ENCODE data around the gene CXXC5.

CXXC5 gene

DNA sequence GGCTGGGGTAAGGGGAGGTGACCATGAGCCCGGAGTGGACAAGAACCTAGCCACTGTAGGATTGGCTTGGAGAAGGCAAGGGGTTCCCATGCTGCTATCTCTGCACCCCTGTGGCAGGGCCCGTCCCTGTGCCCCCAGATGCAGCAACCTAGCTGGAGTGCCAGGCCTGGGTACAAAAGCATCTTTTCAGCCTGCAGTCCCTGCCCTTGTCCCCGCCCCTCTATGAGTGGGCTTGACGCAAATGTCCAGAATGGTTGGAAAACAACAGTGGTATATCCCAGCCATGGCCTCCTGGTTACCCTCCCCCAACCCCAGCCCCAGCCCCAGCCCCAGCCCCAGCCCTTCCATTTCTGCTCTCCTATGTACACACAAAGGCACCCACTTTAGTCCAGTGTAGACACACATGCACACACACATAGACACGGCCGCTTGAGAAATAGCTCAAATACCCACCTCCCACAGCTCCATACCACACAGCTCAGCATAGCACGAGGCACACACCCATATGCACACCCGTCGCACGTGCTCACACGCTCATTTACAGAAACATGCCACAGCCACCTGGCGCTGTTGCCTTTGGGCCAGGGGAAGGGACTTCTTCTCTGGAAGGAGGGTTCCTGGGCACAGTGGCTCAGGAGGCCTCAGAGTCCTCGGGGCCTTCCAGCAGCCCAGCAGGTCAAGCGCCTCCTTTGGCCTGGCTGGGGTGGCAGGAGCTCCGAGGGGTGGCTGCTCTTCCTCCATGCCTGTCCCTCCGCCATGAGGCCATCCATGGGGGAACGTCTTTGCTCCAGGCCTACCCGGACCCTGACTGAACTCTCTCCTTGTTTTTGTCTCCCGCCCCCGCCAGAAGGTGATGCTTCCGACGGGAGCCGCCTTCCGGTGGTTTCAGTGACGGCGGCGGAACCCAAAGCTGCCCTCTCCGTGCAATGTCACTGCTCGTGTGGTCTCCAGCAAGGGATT is 34.1 kb downstream of the CXXC5 start:
- DNase-seq (ENCODE audit: low read depth) = no peak
- TF ChIP-seq, protein P1, sequence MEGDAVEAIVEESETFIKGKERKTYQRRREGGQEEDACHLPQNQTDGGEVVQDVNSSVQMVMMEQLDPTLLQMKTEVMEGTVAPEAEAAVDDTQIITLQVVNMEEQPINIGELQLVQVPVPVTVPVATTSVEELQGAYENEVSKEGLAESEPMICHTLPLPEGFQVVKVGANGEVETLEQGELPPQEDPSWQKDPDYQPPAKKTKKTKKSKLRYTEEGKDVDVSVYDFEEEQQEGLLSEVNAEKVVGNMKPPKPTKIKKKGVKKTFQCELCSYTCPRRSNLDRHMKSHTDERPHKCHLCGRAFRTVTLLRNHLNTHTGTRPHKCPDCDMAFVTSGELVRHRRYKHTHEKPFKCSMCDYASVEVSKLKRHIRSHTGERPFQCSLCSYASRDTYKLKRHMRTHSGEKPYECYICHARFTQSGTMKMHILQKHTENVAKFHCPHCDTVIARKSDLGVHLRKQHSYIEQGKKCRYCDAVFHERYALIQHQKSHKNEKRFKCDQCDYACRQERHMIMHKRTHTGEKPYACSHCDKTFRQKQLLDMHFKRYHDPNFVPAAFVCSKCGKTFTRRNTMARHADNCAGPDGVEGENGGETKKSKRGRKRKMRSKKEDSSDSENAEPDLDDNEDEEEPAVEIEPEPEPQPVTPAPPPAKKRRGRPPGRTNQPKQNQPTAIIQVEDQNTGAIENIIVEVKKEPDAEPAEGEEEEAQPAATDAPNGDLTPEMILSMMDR (IDR thresholded peaks at IDR 0.05; ENCODE audit: low read depth, low read length, missing control alignments) = no peak
- H3K4me3 ChIP-seq (ENCODE audit: low read depth, low read length) = no peak overlapping the region

DNA sequence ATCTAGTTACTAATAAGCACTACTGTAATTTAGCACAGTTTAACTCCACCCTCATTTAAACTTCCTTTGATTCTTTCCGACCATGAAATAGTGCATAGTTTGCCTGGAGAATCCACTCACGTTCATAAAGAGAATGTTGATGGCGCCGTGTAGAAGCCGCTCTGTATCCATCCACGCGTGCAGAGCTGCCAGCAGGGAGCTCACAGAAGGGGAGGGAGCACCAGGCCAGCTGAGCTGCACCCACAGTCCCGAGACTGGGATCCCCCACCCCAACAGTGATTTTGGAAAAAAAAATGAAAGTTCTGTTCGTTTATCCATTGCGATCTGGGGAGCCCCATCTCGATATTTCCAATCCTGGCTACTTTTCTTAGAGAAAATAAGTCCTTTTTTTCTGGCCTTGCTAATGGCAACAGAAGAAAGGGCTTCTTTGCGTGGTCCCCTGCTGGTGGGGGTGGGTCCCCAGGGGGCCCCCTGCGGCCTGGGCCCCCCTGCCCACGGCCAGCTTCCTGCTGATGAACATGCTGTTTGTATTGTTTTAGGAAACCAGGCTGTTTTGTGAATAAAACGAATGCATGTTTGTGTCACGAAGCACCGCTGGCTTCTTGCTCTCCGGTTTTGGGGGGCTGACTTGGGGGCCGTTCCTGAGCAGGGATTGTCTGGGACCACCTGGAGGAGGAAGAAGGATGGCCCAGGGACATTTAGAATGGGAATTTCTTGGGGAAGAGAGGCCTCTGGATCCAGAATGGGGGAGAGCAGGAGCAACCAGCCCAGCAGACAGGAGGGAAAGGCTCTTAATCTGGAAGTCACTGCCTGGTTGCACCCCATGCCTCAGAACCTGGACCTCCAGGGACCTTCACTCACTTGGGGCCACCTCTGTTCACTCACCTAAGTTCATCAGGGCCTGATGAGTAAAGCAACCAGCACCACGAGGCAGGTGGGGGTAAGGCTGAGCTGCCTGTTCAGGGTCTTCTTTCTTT is 35.4 kb downstream of the CXXC5 start:
- H3K4me3 ChIP-seq (ENCODE audit: low read depth, low read length) = no peak overlapping the region
- no peak for DNase-seq (ENCODE audit: low read depth)
- TF ChIP-seq, protein P1 (IDR thresholded peaks at IDR 0.05; ENCODE audit: low read depth, low read length, missing control alignments) = no peak

DNA sequence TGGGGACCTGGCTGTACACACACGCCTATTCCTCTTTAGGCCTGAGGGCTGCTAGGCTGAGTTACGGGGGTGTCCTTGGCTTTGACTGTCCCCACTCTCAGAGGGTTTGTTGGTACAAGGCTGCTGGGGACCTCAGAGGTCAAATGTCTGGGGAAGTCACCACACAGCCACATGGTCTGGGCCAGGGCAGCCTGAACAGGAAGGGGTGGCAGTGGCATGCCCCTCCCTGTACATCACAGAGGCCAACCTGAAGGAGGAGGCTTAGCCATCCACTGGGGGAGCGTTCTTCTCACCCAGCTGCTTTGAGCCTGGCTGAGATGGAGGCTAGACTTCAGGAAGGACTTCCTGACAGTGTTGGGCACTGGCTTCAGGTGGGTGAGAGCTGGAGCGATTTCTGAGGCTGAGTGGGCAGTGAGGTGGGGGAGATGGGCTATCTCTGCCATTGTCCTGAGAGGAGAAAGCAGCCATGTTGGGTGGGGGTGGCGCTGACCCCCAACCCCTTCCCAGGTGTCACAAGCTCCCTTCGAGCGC is 36.3 kb downstream of the CXXC5 start:
- TF ChIP-seq, protein P1 (IDR thresholded peaks at IDR 0.05; ENCODE audit: low read depth, low read length, missing control alignments) = no peak
- DNase-seq (ENCODE audit: low read depth) = no peak
- H3K4me3 ChIP-seq (ENCODE audit: low read depth, low read length) = no peak overlapping the region

DNA sequence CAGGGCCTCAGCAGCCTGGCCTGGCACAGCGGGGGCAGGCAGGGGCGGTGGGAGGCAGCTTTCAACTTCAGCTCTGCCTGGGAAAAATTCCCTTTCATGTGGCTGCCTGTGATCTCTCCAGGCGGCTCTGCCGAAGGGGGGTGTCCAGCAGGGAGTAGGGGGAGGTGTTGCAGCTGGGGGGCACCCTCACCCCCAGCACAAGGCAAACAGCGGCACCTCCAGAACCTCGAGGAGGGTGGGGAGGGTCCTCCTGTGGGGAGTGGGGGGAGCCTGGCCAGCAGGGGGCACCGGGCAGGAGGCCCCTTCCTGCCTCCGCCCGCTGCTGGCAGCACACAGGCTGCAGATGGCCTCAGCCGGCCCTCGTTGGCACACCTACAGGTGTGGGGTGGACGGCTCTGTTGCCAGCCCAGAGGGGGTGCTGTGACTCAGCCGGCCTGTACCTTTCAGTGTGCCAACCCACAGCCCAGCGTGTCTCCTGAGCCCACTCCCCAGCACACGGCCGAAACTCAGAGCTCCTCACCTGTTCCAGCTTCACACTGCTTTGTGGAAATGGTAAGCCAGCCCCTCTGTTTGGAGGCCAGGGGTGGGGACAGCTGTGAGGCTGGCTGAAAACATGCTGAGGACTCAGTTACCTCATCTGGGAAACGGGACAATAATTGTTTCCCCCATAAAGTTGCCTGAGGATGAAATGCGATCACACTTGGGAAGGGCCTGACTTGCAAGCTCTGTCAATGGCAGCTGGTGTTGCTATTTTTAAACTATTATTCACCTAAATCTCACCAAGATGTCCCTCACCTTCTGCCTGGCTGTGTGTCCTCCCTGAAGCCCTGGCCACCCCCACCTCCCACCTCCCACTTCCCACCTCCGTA is 37.0 kb downstream of the CXXC5 start:
- no peak overlapping the region for H3K4me3 ChIP-seq (ENCODE audit: low read depth, low read length)
- TF ChIP-seq, protein P1 (IDR thresholded peaks at IDR 0.05; ENCODE audit: low read depth, low read length, missing control alignments) = no peak
- DNase-seq (ENCODE audit: low read depth) = no peak

DNA sequence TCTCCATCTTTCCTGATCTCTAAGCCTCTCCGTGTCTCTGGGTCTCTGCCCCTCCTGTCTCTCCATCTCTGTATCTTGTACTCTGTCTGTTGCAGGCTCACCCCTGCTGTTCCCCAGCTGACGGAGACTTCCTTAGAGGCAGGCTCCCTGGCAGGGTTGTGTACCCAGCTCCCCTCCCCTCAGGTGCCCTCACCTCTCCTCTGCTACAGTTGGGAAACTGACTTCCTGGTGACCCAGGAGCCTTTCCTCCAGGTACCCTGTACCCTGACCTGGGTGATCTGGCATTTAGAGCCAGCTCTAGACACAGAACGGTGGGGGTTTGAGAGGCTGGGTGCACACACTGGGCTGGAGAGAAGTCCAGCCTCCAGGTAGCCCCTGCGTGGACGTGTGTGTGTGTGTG is 37.7 kb downstream of the CXXC5 start:
- no peak overlapping the region for H3K4me3 ChIP-seq (ENCODE audit: low read depth, low read length)
- TF ChIP-seq, protein P1 (IDR thresholded peaks at IDR 0.05; ENCODE audit: low read depth, low read length, missing control alignments) = no peak
- DNase-seq (ENCODE audit: low read depth) = no peak

DNA sequence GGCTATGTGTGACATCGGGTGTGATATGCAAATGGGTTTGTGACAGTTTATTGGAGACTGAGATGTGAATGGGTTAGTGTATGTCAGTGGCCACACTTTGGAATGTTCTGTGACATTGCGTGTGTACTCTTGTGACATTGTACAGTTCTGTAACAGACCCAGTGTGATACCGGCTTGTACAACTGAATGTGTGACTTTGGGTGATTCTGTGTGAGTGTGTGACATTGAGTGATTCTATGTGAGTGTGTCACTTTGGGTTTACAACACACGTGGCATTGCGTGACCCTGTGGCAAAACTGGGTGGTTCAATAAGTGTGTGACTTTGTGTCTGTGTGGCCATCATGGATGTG is 38.2 kb downstream of the CXXC5 start:
- no peak overlapping the region for H3K4me3 ChIP-seq (ENCODE audit: low read depth, low read length)
- DNase-seq (ENCODE audit: low read depth) = no peak
- TF ChIP-seq, protein P1 (IDR thresholded peaks at IDR 0.05; ENCODE audit: low read depth, low read length, missing control alignments) = no peak
